ENCODE measurements around the gene USH1G. TPM values are rescaled to one million over a fixed set of nuclear protein-coding genes. Genes with fewer than 3 reads are reported as not detected.

Gene USH1G
- total and polyA plus RNA-seq, 2 of the 13 experiments (the other 11 are each of a cell fraction or from before 2014, with no cell fraction given): 0.04 TPM; not detected in 1

DNA sequence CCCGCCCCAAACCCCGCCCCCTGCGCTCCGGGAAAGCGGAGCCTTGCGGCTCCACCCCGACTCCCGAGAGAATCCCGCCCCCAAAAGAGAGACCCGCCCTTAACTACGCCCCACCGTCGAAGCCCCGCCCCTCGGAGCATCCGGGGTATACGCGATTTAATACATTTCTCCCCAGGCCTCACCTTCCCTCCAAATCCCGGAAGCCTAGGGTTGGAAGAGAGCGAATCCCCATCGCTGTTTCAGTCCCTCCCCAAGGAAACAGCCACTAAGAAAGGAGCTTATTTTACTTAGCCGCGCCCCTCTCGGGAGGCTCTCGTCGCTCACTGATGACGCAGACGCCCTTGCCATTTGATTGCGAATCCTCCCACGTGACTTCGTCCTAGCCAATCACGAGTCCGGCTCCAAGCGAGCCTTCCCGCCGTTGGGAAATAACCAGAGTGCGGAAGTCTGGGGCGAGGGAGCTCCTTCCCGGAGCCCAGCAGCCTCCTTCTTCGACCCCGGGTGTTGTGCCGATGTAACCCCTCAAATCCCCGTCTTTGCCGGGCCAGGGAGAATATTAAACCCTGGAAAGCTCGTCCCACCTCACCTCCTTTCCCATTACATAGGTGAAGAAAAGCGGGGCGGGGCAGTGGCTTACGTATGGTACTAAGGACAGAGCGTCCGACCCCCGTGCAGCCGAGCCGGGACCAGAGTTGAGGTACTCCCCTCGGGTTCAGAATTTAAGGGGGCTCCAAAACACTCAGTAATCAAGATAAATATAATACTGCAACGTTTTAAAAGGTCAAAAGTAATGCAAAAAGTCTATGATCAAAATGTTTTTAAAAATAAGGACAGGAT lies 49.8 kb downstream of the USH1G start (continued):
- TF ChIP-seq ZBTB14 (CRISPR knock-in tag; IDR thresholded peaks at IDR 0.05) (no peak), ZNF703 (CRISPR knock-in tag; IDR thresholded peaks at IDR 0.05; ENCODE audit: borderline replicate concordance) (no peak), TERF1 (CRISPR knock-in tag; IDR thresholded peaks at IDR 0.05) (no peak), SALL1 (CRISPR knock-in tag; IDR thresholded peaks at IDR 0.05) (peak; percentile 73), ATM (IDR thresholded peaks at IDR 0.05; ENCODE audit: borderline replicate concordance) (no peak), ETV6 (CRISPR knock-in tag; conservative IDR thresholded peaks at IDR 0.05) (peak; percentile 82), ZNF383 (CRISPR knock-in tag; IDR thresholded peaks at IDR 0.05; ENCODE audit: borderline replicate concordance) (no peak), SMARCC2 (IDR thresholded peaks at IDR 0.05) (no peak), ZFX (CRISPR knock-in tag; IDR thresholded peaks at IDR 0.05; ENCODE audit: low read depth) (peak; percentile 52; the same call in 1 of the 2 replicates), POLR2G (IDR thresholded peaks at IDR 0.05; ENCODE audit: low read depth, low read length) (peak; percentile 97), HES4 (CRISPR knock-in tag; IDR thresholded peaks at IDR 0.05; ENCODE audit: borderline replicate concordance) (peak; percentile 28; the same call in 1 of the 2 replicates), ZFP36L1 (CRISPR knock-in tag; IDR thresholded peaks at IDR 0.05) (peak; percentile 59; the same call in 1 of the 2 replicates), ZNF354B (CRISPR knock-in tag; IDR thresholded peaks at IDR 0.05) (0 out of 2 replicates have a peak, but pooled peaks have one; percentile 54), RARG (CRISPR knock-in tag; IDR thresholded peaks at IDR 0.05; ENCODE audit: low read depth) (no peak), ZNF430 (CRISPR knock-in tag; IDR thresholded peaks at IDR 0.05) (no peak), CBFB (CRISPR knock-in tag; IDR thresholded peaks at IDR 0.05) (0 out of 2 replicates have a peak, but pooled peaks have one; percentile 70), MLX (CRISPR knock-in tag; IDR thresholded peaks at IDR 0.05) (peak; percentile 60), ZBTB10 (CRISPR knock-in tag; IDR thresholded peaks at IDR 0.05; ENCODE audit: borderline replicate concordance) (no peak)
- TF ChIP-seq, protein P1, sequence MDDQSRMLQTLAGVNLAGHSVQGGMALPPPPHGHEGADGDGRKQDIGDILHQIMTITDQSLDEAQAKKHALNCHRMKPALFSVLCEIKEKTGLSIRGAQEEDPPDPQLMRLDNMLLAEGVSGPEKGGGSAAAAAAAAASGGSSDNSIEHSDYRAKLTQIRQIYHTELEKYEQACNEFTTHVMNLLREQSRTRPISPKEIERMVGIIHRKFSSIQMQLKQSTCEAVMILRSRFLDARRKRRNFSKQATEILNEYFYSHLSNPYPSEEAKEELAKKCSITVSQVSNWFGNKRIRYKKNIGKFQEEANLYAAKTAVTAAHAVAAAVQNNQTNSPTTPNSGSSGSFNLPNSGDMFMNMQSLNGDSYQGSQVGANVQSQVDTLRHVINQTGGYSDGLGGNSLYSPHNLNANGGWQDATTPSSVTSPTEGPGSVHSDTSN (CRISPR knock-in tag; IDR thresholded peaks at IDR 0.05; ENCODE audit: borderline replicate concordance): no peak

All from HepG2 (cell line).